Measurements from ENCODE around the gene TMEM87B.

GRCh38 chr2:112136096-112136495 is 81.0 kb downstream of the TMEM87B start:
- TF ChIP-seq EP300 (IDR thresholded peaks at IDR 0.05) (no peak), POLR2AphosphoS5 (IDR thresholded peaks at IDR 0.05) (no peak)

Data from upper lobe of left lung (tissue), 4 donors.